Transverse colon (tissue), 4 donors: ENCODE data around the gene TTL.
A peak's percentile ranks its signal among the peaks of the same experiment; 100 is the strongest.

Source experiments
- CTCF ChIP-seq, 5 experiments: fragments of 200-600 bp in 3 of 5; fragments of 450-650 bp in 2 of 5; sonication (generic) in 3 of 5; IDR thresholded peaks; 1 replicate in 2 of 5; 2 replicates in 3 of 5; pipeline ENCODE4 v1.5.1; 2016 to 2017; ENCODE audit warnings: antibody characterized with exemption in 5 of 5, inconsistent platforms in 3 of 5, mild to moderate bottlenecking in 2 of 5, moderate library complexity in 1 of 5
- POLR2AphosphoS5 ChIP-seq, 3 donors: sonication (generic); formaldehyde crosslinking; IDR thresholded peaks; one replicate each; pipeline ENCODE4 v1.6.1; 2016; ENCODE audit warnings: antibody characterized with exemption in 3 of 3

- TF ChIP-seq CTCF (IDR thresholded peaks at IDR 0.05) (no peak), POLR2AphosphoS5 (IDR thresholded peaks at IDR 0.05) (peak; percentile 10 to 41 (median 32))
Observed at GRCh38 chr2:112542123-112542983, 60.4 kb downstream of the TTL start, which contains the start of gene POLR1B.
